ENCODE measurements around the gene NBEA. TPM values are rescaled to one million over a fixed set of nuclear protein-coding genes. Genes with fewer than 3 reads are reported as not detected.

NBEA gene
- polyA plus RNA-seq (2011; rRNA removed): 1.1 and 1.3 TPM in 2 replicates
- 2.3 and 4.6 TPM in 2 replicates for polyA minus RNA-seq (2011; rRNA and poly(A)+ RNA removed)

- Histone ChIP-seq H3K27ac (ENCODE audit: low read depth, low read length) (no peak within 1 kb of the TSS), H3K27me3 (ENCODE audit: control insufficient read depth, insufficient read depth, low read length) (peaks cover 18% of the 10 kb centered on the region), H3K9me3 (ENCODE audit: control insufficient read depth, insufficient read depth, low read length) (no peaks in the 10 kb centered on the region; the same call in 1 of the 2 replicates), H3K4me3 (ENCODE audit: low read depth, low read length) (peak within 1 kb of the TSS; percentile 77)
- ChIA-PET POLR2A (no interaction called here), CTCF (interaction anchor here (0.7 kb wide), 1 partner anchor 722 kb away, joined by 4 read pairs; no protein-coding TSS in a partner anchor)
- TF ChIP-seq CTCF (IDR thresholded peaks at IDR 0.05; ENCODE audit: low read depth, low read length): no peak; the same call in 1 of the 2 replicates
- DNase-seq (ENCODE audit: low read depth, low spot score): no peak
These were observed at the start of gene NBEA for GRCh38 chr13:34941835-34942731. Gene NBEA, plus strand, starts transcription at chr13:34942270. Its CDS starts 551 bp downstream, at chr13:34942821.

GRCh38 chr13:34894756-34895155 is 47.3 kb upstream of the NBEA start:
- Histone ChIP-seq H3K9me3 (ENCODE audit: control insufficient read depth, insufficient read depth, low read length) (no peaks in the 10 kb centered on the region), H3K4me3 (ENCODE audit: low read depth, low read length) (no peak overlapping the region), H3K27ac (ENCODE audit: low read depth, low read length) (no peak overlapping the region), H3K27me3 (ENCODE audit: control insufficient read depth, insufficient read depth, low read length) (no peaks in the 10 kb centered on the region)
- ChIA-PET POLR2A (no interaction called here), CTCF (no interaction called here)
- no peak for TF ChIP-seq CTCF (IDR thresholded peaks at IDR 0.05; ENCODE audit: low read depth, low read length)
- no peak for DNase-seq (ENCODE audit: low read depth, low spot score)

GRCh38 chr13:34897220-34897619 is 44.9 kb upstream of the NBEA start:
- no peak for DNase-seq (ENCODE audit: low read depth, low spot score)
- ChIA-PET POLR2A (no interaction called here), CTCF (no interaction called here)
- no peaks in the 10 kb centered on the region for H3K27me3 ChIP-seq (ENCODE audit: control insufficient read depth, insufficient read depth, low read length)
- no peak overlapping the region for H3K27ac ChIP-seq (ENCODE audit: low read depth, low read length)
- TF ChIP-seq CTCF (IDR thresholded peaks at IDR 0.05; ENCODE audit: low read depth, low read length): no peak
- no peak overlapping the region for H3K4me3 ChIP-seq (ENCODE audit: low read depth, low read length)
- H3K9me3 ChIP-seq (ENCODE audit: control insufficient read depth, insufficient read depth, low read length): no peaks in the 10 kb centered on the region

GRCh38 chr13:34899888-34900287 is 42.2 kb upstream of the NBEA start:
- POLR2A ChIA-PET: no interaction called here

More at GRCh38 chr13:34899888-34900287, 42.2 kb upstream of the NBEA start:
- no peak overlapping the region for H3K4me3 ChIP-seq (ENCODE audit: low read depth, low read length)
- TF ChIP-seq CTCF (IDR thresholded peaks at IDR 0.05; ENCODE audit: low read depth, low read length): no peak
- no peak overlapping the region for H3K27ac ChIP-seq (ENCODE audit: low read depth, low read length)
- no peaks in the 10 kb centered on the region for H3K9me3 ChIP-seq (ENCODE audit: control insufficient read depth, insufficient read depth, low read length)
- CTCF ChIA-PET: no interaction called here
- no peak for DNase-seq (ENCODE audit: low read depth, low spot score)
- H3K27me3 ChIP-seq (ENCODE audit: control insufficient read depth, insufficient read depth, low read length): no peaks in the 10 kb centered on the region

All from AG04450 (cell line).